HG02678 (cell line): ENCODE measurements around the gene FRMD4A.

ENCODE experiments used
- ATAC-seq: cut with Tn5 transposase; IDR thresholded peaks from one replicate; pipeline ENCODE4 v1.9.1; 2021; ENCODE audit warnings: mild to moderate bottlenecking, moderate library complexity; ENCODE audit not compliant: unreplicated experiment

The FRMD4A gene

DNA sequence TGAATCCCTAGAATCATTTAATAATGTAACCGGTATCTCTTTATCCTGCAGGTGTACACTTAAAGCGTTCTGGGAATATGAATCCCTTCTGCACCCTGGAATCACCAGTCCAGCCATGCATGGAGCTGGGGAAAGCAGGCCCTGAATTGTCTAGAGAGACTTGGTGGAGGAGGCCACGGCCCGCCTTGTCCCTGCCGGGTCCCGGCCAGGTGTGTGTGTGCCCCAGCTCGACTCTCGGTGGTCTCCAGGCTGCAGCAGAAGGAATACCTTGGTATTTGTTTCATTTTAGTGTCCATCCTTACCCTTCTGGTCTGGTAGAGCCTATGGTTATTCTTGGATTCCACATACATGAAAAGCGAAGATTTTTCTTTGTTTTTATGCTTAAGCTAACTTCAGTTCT, 685.9 kb downstream of the FRMD4A start:
- ATAC-seq = no peak

DNA sequence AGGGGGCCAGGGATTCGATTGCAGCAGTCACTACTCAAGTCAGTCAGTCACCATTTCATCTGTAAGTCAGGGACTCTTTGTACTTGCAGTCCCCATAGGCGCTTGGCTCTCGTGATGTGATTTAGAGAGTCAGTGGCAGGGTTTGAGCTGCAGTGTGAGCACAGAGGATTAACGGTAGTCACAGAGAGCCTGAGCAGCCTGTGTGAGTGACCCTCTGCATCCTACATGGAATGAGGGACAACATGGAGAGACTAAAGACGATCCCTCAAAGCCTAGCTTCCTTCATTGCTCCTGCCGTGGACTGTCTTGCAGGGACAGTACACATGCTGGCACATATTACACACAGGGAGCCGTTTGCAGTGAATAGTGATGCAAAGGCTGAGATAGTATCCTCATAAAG, 687.7 kb downstream of the FRMD4A start:
- no peak for ATAC-seq

DNA sequence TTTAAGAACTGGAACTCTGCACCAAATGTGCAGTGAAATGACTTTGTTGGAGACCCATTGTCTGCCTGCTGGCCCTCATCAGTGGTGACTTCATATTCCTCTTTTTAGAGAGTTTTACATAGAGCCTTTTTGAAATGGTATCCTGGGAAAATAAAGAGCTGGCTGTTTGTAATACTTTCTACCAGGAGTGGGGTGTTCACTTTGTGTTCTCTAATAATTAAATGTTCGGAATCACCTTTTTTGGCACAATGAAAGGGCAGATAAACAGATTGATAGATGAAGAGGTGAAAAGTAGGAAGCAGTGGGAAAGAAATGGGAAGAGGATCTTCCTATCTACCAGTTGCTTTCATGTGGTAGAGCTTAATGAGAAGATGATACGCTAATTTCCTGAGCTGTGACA, 688.4 kb downstream of the FRMD4A start:
- no peak for ATAC-seq

GRCh38 chr10:13637894-13638293, 692.8 kb downstream of the FRMD4A start:
- no peak for ATAC-seq

GRCh38 chr10:13637303-13637856, 693.3 kb downstream of the FRMD4A start:
- no peak for ATAC-seq

- no peak for ATAC-seq
Observed at GRCh38 chr10:13636776-13637175, 693.9 kb downstream of the FRMD4A start.

GRCh38 chr10:13634207-13634606, 696.5 kb downstream of the FRMD4A start:
- ATAC-seq = no peak

- no peak for ATAC-seq
Observed at GRCh38 chr10:13633689-13634088, 697.0 kb downstream of the FRMD4A start.

- no peak for ATAC-seq
Observed at GRCh38 chr10:13632884-13633440, 697.8 kb downstream of the FRMD4A start.

- ATAC-seq = no peak
Observed at GRCh38 chr10:13632440-13632839, 698.3 kb downstream of the FRMD4A start.

DNA sequence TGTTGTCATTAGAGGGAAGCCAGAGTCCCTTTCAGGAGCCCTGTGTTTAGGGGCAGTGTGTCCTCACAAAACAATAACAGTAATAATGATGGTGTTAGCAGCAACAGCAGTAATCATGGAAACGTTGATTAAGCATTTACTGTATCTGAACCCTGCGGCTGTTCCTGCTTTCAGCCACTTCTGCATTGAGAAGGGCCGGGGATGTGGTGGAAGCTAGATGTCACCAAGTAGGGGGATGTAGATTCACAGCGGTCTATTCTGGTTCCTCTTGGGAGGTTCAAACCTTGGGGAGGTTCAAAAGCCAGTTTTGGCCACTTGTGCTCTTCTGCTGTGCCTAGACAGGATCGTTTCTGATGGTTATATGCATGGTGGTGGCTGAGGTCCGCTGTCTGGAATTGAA, 699.1 kb downstream of the FRMD4A start:
- ATAC-seq = no peak

DNA sequence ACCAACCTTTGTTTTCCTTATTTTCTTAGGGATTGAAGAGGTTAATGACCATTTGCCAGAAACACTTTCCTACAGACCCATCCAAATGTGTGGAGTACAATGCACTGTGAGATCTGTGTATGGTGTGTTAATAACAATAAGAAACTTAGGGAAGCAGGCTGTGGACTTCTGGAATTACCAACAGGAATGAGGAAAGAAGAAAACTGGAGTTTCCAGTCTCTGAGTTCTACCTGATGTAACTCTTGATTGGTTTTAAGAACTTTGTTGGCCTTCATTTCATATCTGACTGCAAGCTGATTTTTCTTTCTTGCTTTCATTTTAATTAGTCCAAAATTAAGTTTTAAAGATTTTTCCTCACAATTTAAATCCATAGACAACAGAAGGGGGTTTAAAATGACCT, 700.5 kb downstream of the FRMD4A start:
- no peak for ATAC-seq

GRCh38 chr10:13629116-13629515, 701.6 kb downstream of the FRMD4A start:
- no peak for ATAC-seq

DNA sequence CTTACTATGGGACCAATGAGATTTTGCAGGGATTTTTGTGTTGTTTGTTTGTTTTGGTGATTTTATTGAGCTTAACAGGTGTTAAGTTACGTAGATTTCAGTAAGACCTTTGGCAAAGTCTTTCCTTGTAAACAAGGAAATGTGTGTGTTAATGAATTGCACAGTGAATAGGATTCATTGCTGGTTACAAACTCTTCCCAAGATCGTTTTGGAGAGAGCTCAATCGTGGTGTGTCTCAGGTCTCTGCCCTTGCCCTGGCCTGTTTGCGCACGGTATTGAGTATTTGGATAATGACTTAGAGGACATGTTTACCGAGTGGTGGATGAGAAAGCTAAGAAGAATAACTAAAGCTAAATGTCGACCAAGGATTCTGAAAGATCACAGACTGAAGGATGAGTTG, 702.1 kb downstream of the FRMD4A start:
- ATAC-seq = no peak

- no peak for ATAC-seq
Observed at GRCh38 chr10:13627459-13628310, 703.0 kb downstream of the FRMD4A start.

- no peak for ATAC-seq
Observed at GRCh38 chr10:13624630-13625029, 706.1 kb downstream of the FRMD4A start.

GRCh38 chr10:13621931-13622330, 708.8 kb downstream of the FRMD4A start:
- no peak for ATAC-seq

- ATAC-seq = no peak
Observed at GRCh38 chr10:13617116-13617515, 713.6 kb downstream of the FRMD4A start.

GRCh38 chr10:13615650-13616300, 714.9 kb downstream of the FRMD4A start:
- ATAC-seq = no peak

DNA sequence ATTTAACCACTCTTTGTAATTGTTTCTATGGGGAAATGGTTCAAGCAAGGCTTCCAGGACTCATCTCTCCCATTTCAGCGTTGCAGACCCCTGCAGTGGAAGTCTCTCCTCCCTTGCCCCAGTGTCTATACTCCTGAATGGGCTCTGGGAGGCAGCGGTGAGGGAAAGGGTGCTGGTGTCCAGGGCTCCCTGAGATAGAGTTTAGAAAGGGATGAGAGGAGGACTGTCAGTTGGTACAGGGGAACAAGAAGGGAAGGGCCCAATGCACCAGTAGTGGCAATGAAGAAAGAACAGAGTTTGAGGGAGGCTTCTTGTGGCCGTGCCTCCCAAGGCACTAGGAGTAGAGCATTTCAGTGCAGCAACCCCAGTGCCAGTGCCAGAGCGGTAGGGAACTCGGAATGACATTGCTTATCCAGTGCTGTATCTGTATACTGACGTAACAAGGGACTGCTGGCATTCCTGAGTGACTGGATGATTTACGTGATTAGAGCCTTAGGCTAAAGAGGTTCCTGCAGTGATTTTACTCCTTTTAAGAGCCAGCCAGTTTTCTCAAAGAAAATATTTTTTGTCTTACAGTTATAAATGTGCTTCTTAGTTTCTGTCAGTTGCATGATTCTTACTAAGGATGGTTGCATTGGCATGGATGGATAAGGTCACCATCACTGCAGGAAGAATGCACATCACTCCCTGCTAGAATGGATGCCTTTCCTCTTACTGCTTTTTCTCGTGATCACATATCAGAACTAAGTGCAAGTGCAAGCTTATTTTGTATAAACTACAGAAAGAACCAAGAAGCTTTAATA, 716.0 kb downstream of the FRMD4A start:
- ATAC-seq = no peak

GRCh38 chr10:13613519-13613918, 717.2 kb downstream of the FRMD4A start:
- no peak for ATAC-seq
